Keratinocyte (primary cell): ENCODE data around the gene ANAPC16. TPM values are rescaled to one million over a fixed set of nuclear protein-coding genes. Genes with fewer than 3 reads are reported as not detected.
A peak's percentile ranks its signal among the peaks of the same experiment; 100 is the strongest.

Experiments
- DNase-seq: peaks from one replicate; pipeline ENCODE4 v3.0.0-alpha.2; 2011; ENCODE audit warnings: low read depth, missing footprints, low spot score
- FAIRE-seq: peaks from 2 replicates; lab custom pipeline; 2011; peaks lifted over from hg19 to GRCh38; lab: Jason Lieb, UNC
- H2AFZ ChIP-seq: 2 replicates; pipeline ENCODE4 v1.6.0; 2012; ENCODE audit warnings: low read length, control low read depth, inconsistent platforms; ENCODE audit not compliant: control insufficient read depth
- H3K27ac ChIP-seq: 2 replicates; pipeline ENCODE4 v1.5.1; 2011; ENCODE audit warnings: low read length; ENCODE audit not compliant: control insufficient read depth, insufficient read depth
- H3K27me3 ChIP-seq: 3 replicates; pipeline ENCODE4 v1.6.0; 2011; ENCODE audit warnings: low read length; ENCODE audit not compliant: control insufficient read depth, insufficient read depth; ENCODE audit errors: extremely low read depth
- H3K36me3 ChIP-seq, 2 experiments: 2 replicates in 1 of 2; 3 replicates in 1 of 2; pipeline ENCODE4 v1.5.1; 2011; ENCODE audit warnings: low read length in 2 of 2, mild to moderate bottlenecking in 1 of 2; ENCODE audit not compliant: control insufficient read depth in 2 of 2, insufficient read depth in 2 of 2; ENCODE audit errors: extremely low read depth in 1 of 2
- H3K4me1 ChIP-seq: 3 replicates; pipeline ENCODE4 v1.5.1; 2011; ENCODE audit warnings: low read length; ENCODE audit not compliant: control insufficient read depth, insufficient read depth; ENCODE audit errors: extremely low read depth
- H3K4me2 ChIP-seq: 3 replicates; pipeline ENCODE4 v1.6.0; 2011; ENCODE audit warnings: low read depth, low read length; ENCODE audit not compliant: control insufficient read depth, insufficient read depth; ENCODE audit errors: extremely low read depth
- H3K4me3 ChIP-seq, 3 experiments: fragments of 200-600 bp in 1 of 3; sonication (generic) in 1 of 3; 2 replicates in 2 of 3; 3 replicates in 1 of 3; pipeline ENCODE4 v1.5.1; 2011 to 2016; ENCODE audit warnings: low read length in 3 of 3, mild to moderate bottlenecking in 3 of 3, control low read depth in 2 of 3, inconsistent platforms in 1 of 3, low read depth in 1 of 3, mixed read lengths in 1 of 3, mixed run types in 1 of 3, moderate library complexity in 1 of 3; ENCODE audit not compliant: control insufficient read depth in 2 of 3, insufficient read depth in 2 of 3; ENCODE audit errors: extremely low read depth in 1 of 3
- H3K79me2 ChIP-seq: 2 replicates; pipeline ENCODE4 v1.6.0; 2012; ENCODE audit warnings: low read length; ENCODE audit not compliant: control insufficient read depth, insufficient read depth
- H3K9ac ChIP-seq: 3 replicates; pipeline ENCODE4 v1.6.0; 2011; ENCODE audit warnings: low read length; ENCODE audit not compliant: control insufficient read depth, insufficient read depth; ENCODE audit errors: extremely low read depth
- H3K9me1 ChIP-seq: 3 replicates; pipeline ENCODE4 v1.6.0; 2011; ENCODE audit warnings: low read length; ENCODE audit not compliant: control insufficient read depth, insufficient read depth; ENCODE audit errors: extremely low read depth
- H3K9me3 ChIP-seq: 2 replicates; pipeline ENCODE4 v1.5.1; 2012; ENCODE audit warnings: low read depth, low read length; ENCODE audit not compliant: control insufficient read depth
- H4K20me1 ChIP-seq: 3 replicates; pipeline ENCODE4 v1.6.0; 2011; ENCODE audit warnings: low read length; ENCODE audit not compliant: control insufficient read depth, insufficient read depth; ENCODE audit errors: extremely low read depth
- EZH2 ChIP-seq: IDR thresholded peaks from one replicate; pipeline ENCODE4 v1.6.1; 2012; ENCODE audit warnings: inconsistent platforms, mild to moderate bottlenecking, low read length, moderate library complexity
- dilution Hi-C: fragments of 300-500 bp; cut with MboI; formaldehyde crosslinking; loops from one replicate; pipeline ENCODE4 v1.7.0; 2020; ENCODE audit warnings: low sequenced_read_pairs; ENCODE audit not compliant: extremely low pct_ligation_motif_present
- polyA plus RNA-seq, 5 experiments: library from polyadenylated mRNA; depleted of rRNA in 3 of 5; stranded (reverse) in 3 of 5; stranded (forward) in 1 of 5; unstranded in 1 of 5; fragments of >200 nt; gene quantifications; 1 replicate in 1 of 5; 2 replicates in 3 of 5; 3 replicates in 1 of 5; pipeline versions ENCODE4 v1.2.1 to v1.2.3, GENCODE V29; 2011 to 2012; ENCODE audit warnings: missing spikeins in 2 of 5, low read depth in 1 of 5, low replicate concordance in 1 of 5
- TF ChIP-seq, protein P1 (sequence below), 3 experiments: IDR thresholded peaks in 1 of 3; conservative IDR thresholded peaks in 1 of 3; optimal IDR thresholded peaks in 1 of 3; 2 replicates in 2 of 3; 3 replicates in 1 of 3; pipeline versions ENCODE3 to v1.5.1; 2011; ENCODE audit warnings: low read length in 3 of 3, mild to moderate bottlenecking in 3 of 3, moderate library complexity in 2 of 3, control low read depth in 1 of 3, inconsistent platforms in 1 of 3; ENCODE audit not compliant: insufficient read depth in 2 of 3; ENCODE audit errors: extremely low read depth in 1 of 3

ANAPC16 gene
- polyA plus RNA-seq, 1 donor (not counting 4 experiments of a cell fraction or from before 2014, with no cell fraction given), result 93.9 TPM

DNA sequence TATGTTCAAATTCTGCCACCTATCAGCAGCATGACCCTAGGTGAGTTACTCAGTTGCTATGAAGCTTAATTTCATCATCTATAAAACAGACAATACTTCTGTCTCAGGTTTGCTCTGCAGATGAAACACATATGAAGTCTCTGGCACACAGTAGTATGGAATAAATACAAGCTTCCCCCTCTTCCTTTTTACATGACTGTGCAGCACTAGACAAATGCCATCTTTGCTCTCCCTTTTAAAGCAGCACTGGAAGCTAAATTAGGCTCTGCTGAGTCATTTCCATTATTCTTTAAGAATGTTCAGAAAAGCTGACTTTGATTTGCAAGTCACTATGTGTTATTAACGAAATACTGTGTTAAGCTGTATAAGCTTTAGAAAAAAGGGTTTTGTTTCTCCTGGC is 40.7 kb upstream of the ANAPC16 start:
- TF ChIP-seq, protein P1, sequence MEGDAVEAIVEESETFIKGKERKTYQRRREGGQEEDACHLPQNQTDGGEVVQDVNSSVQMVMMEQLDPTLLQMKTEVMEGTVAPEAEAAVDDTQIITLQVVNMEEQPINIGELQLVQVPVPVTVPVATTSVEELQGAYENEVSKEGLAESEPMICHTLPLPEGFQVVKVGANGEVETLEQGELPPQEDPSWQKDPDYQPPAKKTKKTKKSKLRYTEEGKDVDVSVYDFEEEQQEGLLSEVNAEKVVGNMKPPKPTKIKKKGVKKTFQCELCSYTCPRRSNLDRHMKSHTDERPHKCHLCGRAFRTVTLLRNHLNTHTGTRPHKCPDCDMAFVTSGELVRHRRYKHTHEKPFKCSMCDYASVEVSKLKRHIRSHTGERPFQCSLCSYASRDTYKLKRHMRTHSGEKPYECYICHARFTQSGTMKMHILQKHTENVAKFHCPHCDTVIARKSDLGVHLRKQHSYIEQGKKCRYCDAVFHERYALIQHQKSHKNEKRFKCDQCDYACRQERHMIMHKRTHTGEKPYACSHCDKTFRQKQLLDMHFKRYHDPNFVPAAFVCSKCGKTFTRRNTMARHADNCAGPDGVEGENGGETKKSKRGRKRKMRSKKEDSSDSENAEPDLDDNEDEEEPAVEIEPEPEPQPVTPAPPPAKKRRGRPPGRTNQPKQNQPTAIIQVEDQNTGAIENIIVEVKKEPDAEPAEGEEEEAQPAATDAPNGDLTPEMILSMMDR (optimal IDR thresholded peaks at IDR 0.05 in 1 of 3, IDR thresholded peaks at IDR 0.05 in 1 of 3, conservative IDR thresholded peaks at IDR 0.05 in 1 of 3; ENCODE audit: extremely low read depth in 1 of 3, insufficient read depth in 2 of 3, low read length in 3 of 3), result no peak
- TF ChIP-seq EZH2, result no peak
- Histone ChIP-seq H3K4me3 (no peak overlapping the region), H3K27me3 (no peaks in the 10 kb centered on the region), H3K4me2 (no peak overlapping the region), H3K9me1 (no peaks in the 10 kb centered on the region), H3K79me2 (no peaks in the 10 kb centered on the region), H3K27ac (no peak overlapping the region), H2AFZ (no peak overlapping the region), H3K4me1 (peaks cover 37% of the 10 kb centered on the region), H3K9ac (no peak overlapping the region), H3K36me3 (peaks cover 2 to 11% of the 10 kb centered on the region in 2 experiments), H4K20me1 (no peaks in the 10 kb centered on the region), H3K9me3 (no peaks in the 10 kb centered on the region)
- dilution Hi-C loops, result no loop called here
- DNase-seq, result no peak
- peak; percentile 23 for FAIRE-seq

DNA sequence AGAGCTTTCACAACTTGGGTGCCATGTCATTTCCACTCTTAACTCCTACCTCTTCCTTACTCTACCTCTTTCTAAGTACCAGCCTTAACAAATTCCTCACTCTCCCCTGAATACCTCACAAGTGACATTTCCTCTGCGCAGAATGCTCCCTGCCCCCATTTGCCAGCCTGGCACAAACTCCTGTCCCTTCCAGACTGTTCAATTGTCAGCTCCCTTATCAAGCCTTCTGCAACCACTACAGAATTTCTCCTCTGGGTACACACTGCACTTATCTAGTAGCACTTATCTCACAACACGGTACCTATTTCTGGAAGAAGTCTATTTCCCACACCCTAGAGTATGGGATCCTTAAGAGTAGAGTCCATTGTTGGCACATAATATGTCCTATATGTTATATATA is 39.1 kb upstream of the ANAPC16 start:
- FAIRE-seq (no peak), DNase-seq (no peak)
- no peaks in the 10 kb centered on the region for H3K79me2 ChIP-seq
- H4K20me1 ChIP-seq, result no peaks in the 10 kb centered on the region
- H3K4me1 ChIP-seq, result peaks cover 23% of the 10 kb centered on the region
- no peaks in the 10 kb centered on the region for H3K27me3 ChIP-seq
- no peak overlapping the region for H3K4me3 ChIP-seq
- dilution Hi-C loops, result no loop called here
- no peaks in the 10 kb centered on the region for H3K9me1 ChIP-seq
- no peak for TF ChIP-seq EZH2
- TF ChIP-seq, protein P1 (optimal IDR thresholded peaks at IDR 0.05 in 1 of 3, IDR thresholded peaks at IDR 0.05 in 1 of 3, conservative IDR thresholded peaks at IDR 0.05 in 1 of 3; ENCODE audit: extremely low read depth in 1 of 3, insufficient read depth in 2 of 3, low read length in 3 of 3), result no peak
- peaks cover 2 to 11% of the 10 kb centered on the region in 2 experiments for H3K36me3 ChIP-seq
- no peak overlapping the region for H3K9ac ChIP-seq
- no peak overlapping the region for H3K27ac ChIP-seq
- H2AFZ ChIP-seq, result no peak overlapping the region
- no peak overlapping the region for H3K4me2 ChIP-seq
- no peaks in the 10 kb centered on the region for H3K9me3 ChIP-seq
